Sigmoid colon (tissue), 4 donors: Measurements from ENCODE around the gene PRIM2.
"Not testable (repeated sequence)": the region's sequence is repeated elsewhere in the genome, so short reads cannot be mapped to it uniquely, and the experiment has no call there.

ENCODE experiments used
- POLR2AphosphoS5 ChIP-seq, 4 donors: sonication (generic); formaldehyde crosslinking; IDR thresholded peaks; one replicate each; pipeline ENCODE4 v1.6.1; 2017; ENCODE audit warnings: antibody characterized with exemption in 4 of 4
- TF ChIP-seq, protein P1 (sequence below), 4 experiments: fragments of 450-650 bp in 3 of 4; fragments of 200-600 bp in 1 of 4; IDR thresholded peaks; one replicate each; pipeline ENCODE4 v1.5.1; 2016 to 2019; ENCODE audit warnings: antibody characterized with exemption in 4 of 4, mild to moderate bottlenecking in 3 of 4, moderate library complexity in 2 of 4

- TF ChIP-seq, protein P1, sequence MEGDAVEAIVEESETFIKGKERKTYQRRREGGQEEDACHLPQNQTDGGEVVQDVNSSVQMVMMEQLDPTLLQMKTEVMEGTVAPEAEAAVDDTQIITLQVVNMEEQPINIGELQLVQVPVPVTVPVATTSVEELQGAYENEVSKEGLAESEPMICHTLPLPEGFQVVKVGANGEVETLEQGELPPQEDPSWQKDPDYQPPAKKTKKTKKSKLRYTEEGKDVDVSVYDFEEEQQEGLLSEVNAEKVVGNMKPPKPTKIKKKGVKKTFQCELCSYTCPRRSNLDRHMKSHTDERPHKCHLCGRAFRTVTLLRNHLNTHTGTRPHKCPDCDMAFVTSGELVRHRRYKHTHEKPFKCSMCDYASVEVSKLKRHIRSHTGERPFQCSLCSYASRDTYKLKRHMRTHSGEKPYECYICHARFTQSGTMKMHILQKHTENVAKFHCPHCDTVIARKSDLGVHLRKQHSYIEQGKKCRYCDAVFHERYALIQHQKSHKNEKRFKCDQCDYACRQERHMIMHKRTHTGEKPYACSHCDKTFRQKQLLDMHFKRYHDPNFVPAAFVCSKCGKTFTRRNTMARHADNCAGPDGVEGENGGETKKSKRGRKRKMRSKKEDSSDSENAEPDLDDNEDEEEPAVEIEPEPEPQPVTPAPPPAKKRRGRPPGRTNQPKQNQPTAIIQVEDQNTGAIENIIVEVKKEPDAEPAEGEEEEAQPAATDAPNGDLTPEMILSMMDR (IDR thresholded peaks at IDR 0.05), result not testable (repeated sequence)
- TF ChIP-seq POLR2AphosphoS5 (IDR thresholded peaks at IDR 0.05), result not testable (repeated sequence)
Observed at GRCh38 chr6:57442133-57442532, 124.7 kb downstream of the PRIM2 start.
